ENCODE measurements around the gene PODNL1. TPM values are rescaled to one million over a fixed set of nuclear protein-coding genes. Genes with fewer than 3 reads are reported as not detected.

The PODNL1 gene
- total RNA-seq, 1 donor from 2014 or later = not detected

DNA sequence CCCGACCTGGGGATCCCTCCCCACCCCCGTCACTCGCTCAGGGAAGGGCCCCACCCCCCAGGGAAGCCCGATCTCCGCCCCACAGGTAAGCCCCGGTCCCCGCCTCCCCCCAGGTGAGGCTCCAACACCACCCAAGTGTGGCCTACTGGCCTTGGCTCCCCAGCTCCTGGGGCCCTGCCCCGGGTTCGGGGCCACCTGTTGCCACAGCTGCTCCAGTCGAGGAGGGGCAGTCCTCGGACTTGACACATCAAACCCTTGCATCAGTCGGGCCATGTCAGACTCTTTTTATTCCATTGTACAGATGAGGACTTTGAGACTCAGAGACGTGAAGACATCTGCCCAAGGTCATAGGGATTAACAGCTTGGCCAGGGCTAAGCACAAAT, 31.7 kb downstream of the PODNL1 start:
- Mint-ChIP-seq H3K4me3 (peak overlapping the region; percentile 86), H3K36me3 (ENCODE audit: low read depth) (peaks cover 10% of the 10 kb centered on the region), H3K4me1 (ENCODE audit: low read depth) (peaks cover 11% of the 10 kb centered on the region), H3K27me3 (ENCODE audit: insufficient read depth) (no peaks in the 10 kb centered on the region), H3K9me3 (no peaks in the 10 kb centered on the region), H3K27ac (peak overlapping the region; percentile 83)
- DNase-seq (ENCODE audit: low spot score) = peak; percentile 17
- intact Hi-C loops (cut with micrococcal nuclease) = loop anchor here (1.0 kb wide), 6 partner anchors 15 to 126 kb away; partner anchors contain the start of genes DCAF15 and RFX1

DNA sequence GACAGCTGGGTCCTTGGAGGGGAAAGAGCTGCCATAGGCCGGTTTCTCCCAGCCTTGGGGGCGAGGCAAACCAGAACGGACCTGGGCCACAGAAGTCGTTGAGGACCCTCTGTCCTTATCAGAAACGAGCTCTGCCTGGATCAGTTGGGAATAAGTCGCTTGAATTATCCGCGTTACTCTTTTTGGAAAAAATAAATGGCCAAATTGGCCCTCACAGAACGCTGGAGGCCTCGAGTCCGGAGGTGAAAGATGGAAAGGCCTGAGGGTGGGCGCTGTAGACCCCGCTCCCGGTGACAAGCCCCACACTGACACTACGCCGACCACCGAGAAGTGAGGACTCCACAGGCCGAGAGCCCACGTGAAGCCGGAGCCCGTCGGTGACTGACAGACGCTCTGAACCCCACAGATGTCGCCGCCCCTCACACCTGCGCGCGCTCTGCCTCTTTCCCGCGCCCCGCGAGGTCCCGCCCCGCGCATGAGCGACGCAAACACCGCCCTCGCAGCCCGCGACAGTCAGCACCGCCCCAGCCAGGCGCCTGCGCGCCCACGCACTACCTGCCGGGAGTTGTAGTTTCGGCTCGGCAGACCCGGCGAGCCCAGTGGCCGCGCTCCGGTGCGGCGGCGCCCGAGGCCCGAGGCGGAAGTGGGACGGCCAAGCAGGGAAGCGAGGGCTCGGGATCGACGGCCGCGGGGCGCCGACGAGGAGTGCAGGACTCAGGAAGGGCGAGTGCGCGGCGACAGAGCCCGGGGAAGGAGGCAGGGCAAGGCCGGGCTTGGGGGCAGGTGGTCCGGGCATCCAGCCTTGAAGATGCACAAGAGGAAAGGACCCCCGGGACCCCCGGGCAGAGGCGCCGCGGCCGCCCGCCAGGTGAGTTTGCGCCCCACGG, 32.3 kb downstream of the PODNL1 start, which contains the start of the genes BRME1 and CC2D1A:
TSS of gene BRME1 (minus strand) at position 484 of the 887 bp plus-strand sequence. CDS start 1,225 bp downstream, outside the sequence.
TSS of gene CC2D1A (plus strand) at position 568 of the 887 bp plus-strand sequence. CDS start at position 809, 241 bp downstream.
- H3K4me1 Mint-ChIP-seq (ENCODE audit: low read depth) = peaks cover 11% of the 10 kb centered on the region
- intact Hi-C loops (cut with micrococcal nuclease) = loop anchor here (1.0 kb wide), 6 partner anchors 15 to 126 kb away; partner anchors contain the start of genes DCAF15 and RFX1
- H3K27me3 Mint-ChIP-seq (ENCODE audit: insufficient read depth) = no peaks in the 10 kb centered on the region
- H3K27ac Mint-ChIP-seq = peak within 1 kb of the TSS; percentile 91
- peak; percentile 93 for DNase-seq (ENCODE audit: low spot score)
- H3K4me3 Mint-ChIP-seq = peak within 1 kb of the TSS; percentile 86
- H3K36me3 Mint-ChIP-seq (ENCODE audit: low read depth) = peaks cover 9% of the 10 kb centered on the region
- H3K9me3 Mint-ChIP-seq = no peaks in the 10 kb centered on the region

GRCh38 chr19:13902993-13903555, 35.1 kb downstream of the PODNL1 start:
- no peaks in the 10 kb centered on the region for H3K9me3 Mint-ChIP-seq
- H3K27ac Mint-ChIP-seq = no peak overlapping the region
- intact Hi-C loops (cut with micrococcal nuclease) = no loop called here
- peaks cover 11% of the 10 kb centered on the region for H3K4me1 Mint-ChIP-seq (ENCODE audit: low read depth)
- peaks cover 2% of the 10 kb centered on the region for H3K27me3 Mint-ChIP-seq (ENCODE audit: insufficient read depth)
- peak overlapping the region; percentile 2 for H3K4me3 Mint-ChIP-seq
- H3K36me3 Mint-ChIP-seq (ENCODE audit: low read depth) = no peaks in the 10 kb centered on the region
- DNase-seq (ENCODE audit: low spot score) = peak; percentile 17

DNA sequence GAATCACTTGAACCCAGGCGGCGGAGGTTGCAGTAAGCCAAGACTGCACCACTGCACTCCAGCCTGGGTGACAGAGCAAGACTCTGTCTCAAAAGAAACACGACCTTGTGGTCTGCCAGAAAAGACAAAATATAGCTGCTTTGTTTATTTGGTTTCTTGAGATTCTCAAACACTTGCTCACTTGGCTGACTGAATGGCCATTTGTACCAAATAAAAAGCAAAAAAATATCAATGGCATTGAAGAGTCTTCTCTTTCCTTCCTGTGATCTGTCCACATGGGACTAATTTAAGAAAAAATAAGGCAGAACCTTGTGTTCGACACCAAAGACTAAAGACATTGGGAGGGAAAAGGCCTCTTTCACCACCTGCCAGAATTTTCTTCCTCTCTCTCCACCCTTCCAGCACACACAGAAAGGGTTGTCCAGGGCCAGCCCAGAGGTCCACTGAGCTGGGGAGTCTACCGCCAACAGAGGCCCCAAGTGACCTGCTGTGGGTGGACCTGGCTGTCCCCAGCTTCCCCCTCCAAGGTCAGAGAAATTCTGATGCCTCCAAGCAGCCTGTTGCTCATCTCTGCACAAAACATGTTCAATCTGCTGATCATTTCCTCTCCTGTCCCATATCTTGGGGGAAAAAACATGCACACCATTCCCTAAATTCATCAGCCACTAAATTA, 38.2 kb downstream of the PODNL1 start:
- Mint-ChIP-seq H3K9me3 (no peaks in the 10 kb centered on the region), H3K27ac (peak overlapping the region; percentile 61), H3K4me1 (ENCODE audit: low read depth) (no peaks in the 10 kb centered on the region), H3K27me3 (ENCODE audit: insufficient read depth) (peaks cover 2% of the 10 kb centered on the region), H3K4me3 (no peak overlapping the region), H3K36me3 (ENCODE audit: low read depth) (no peaks in the 10 kb centered on the region)
- DNase-seq (ENCODE audit: low spot score) = no peak
- intact Hi-C loops (cut with micrococcal nuclease) = no loop called here

DNA sequence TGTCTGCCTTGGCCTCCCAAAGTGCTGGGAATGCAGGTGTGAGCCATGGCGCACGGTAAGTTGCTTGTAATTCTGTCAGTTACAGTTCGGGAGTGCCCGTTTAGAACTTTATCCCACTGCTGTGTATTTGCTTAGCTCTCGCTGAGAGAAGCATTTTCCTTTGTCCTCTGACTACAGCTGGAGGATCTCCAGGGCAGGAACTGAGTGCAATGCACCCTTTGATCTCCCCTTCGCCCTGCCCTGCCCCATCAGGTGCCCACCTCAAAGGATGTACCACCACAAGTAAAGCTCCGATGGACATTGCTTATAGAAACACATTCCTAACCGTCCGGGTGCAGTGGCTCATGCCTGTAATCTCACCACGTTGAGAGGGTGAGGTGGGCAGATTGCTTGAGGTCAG, 38.8 kb downstream of the PODNL1 start:
- intact Hi-C loops (cut with micrococcal nuclease) = no loop called here
- no peak for DNase-seq (ENCODE audit: low spot score)
- Mint-ChIP-seq H3K27me3 (ENCODE audit: insufficient read depth) (peaks cover 2% of the 10 kb centered on the region), H3K36me3 (ENCODE audit: low read depth) (no peaks in the 10 kb centered on the region), H3K4me1 (ENCODE audit: low read depth) (no peaks in the 10 kb centered on the region), H3K4me3 (no peak overlapping the region), H3K9me3 (no peaks in the 10 kb centered on the region), H3K27ac (no peak overlapping the region)

GRCh38 chr19:13896227-13896626, 42.0 kb downstream of the PODNL1 start:
- no peaks in the 10 kb centered on the region for H3K4me1 Mint-ChIP-seq (ENCODE audit: low read depth)
- H3K4me3 Mint-ChIP-seq = no peak overlapping the region
- intact Hi-C loops (cut with micrococcal nuclease) = no loop called here
- H3K36me3 Mint-ChIP-seq (ENCODE audit: low read depth) = no peaks in the 10 kb centered on the region
- no peak overlapping the region for H3K27ac Mint-ChIP-seq
- H3K9me3 Mint-ChIP-seq = no peaks in the 10 kb centered on the region
- DNase-seq (ENCODE audit: low spot score) = no peak
- peaks cover 2% of the 10 kb centered on the region for H3K27me3 Mint-ChIP-seq (ENCODE audit: insufficient read depth)

DNA sequence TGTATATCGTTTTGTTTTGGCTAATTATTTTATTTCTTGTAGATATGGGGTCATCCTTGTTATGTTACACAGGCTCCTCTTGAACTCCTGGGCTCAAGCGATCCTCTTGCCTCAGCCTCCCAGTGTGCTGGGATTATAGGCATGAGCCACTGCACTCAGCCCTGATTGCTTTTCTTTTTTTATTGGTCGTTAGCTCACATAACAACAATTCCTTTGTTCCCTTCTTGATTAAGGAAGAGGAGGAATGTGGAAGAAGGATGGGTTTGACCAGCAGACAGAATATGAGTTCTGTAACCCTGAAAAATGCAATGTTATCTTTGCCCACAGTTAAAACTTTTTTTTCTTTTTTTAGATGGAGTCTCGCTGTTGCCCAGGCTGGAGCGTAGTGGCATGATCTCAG, 43.7 kb downstream of the PODNL1 start:
- H3K4me3 Mint-ChIP-seq = no peak overlapping the region
- no peaks in the 10 kb centered on the region for H3K9me3 Mint-ChIP-seq
- no peaks in the 10 kb centered on the region for H3K4me1 Mint-ChIP-seq (ENCODE audit: low read depth)
- intact Hi-C loops (cut with micrococcal nuclease) = no loop called here
- H3K36me3 Mint-ChIP-seq (ENCODE audit: low read depth) = no peaks in the 10 kb centered on the region
- H3K27me3 Mint-ChIP-seq (ENCODE audit: insufficient read depth) = no peaks in the 10 kb centered on the region
- H3K27ac Mint-ChIP-seq = no peak overlapping the region
- DNase-seq (ENCODE audit: low spot score) = no peak

GRCh38 chr19:13892870-13893269, 45.3 kb downstream of the PODNL1 start:
- intact Hi-C loops (cut with micrococcal nuclease) = no loop called here
- no peak for DNase-seq (ENCODE audit: low spot score)
- no peak overlapping the region for H3K27ac Mint-ChIP-seq
- H3K4me3 Mint-ChIP-seq = no peak overlapping the region
- no peaks in the 10 kb centered on the region for H3K27me3 Mint-ChIP-seq (ENCODE audit: insufficient read depth)
- no peaks in the 10 kb centered on the region for H3K4me1 Mint-ChIP-seq (ENCODE audit: low read depth)
- no peaks in the 10 kb centered on the region for H3K9me3 Mint-ChIP-seq
- no peaks in the 10 kb centered on the region for H3K36me3 Mint-ChIP-seq (ENCODE audit: low read depth)

DNA sequence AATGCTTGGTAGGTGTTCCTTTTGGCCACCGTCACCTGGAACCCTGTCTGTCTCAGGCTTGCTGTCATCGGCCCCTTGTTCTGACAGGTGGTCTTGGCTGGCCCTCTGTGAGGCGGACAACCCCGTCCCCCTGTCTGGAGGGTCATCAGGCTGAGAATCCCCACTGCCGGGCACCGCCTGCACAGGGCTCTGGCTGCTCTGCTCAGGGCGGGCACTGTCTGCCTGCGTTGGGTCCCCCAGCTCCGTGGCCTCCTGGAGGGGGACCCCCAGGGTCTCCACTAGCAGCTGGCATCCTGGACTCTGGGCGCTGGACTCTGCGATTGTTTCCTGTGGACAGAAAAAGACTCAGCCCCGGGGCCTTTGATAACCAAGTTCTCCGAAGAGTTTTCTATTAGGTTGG, 48.1 kb downstream of the PODNL1 start:
- intact Hi-C loops (cut with micrococcal nuclease) = no loop called here
- H3K27me3 Mint-ChIP-seq (ENCODE audit: insufficient read depth) = no peaks in the 10 kb centered on the region
- no peak for DNase-seq (ENCODE audit: low spot score)
- no peaks in the 10 kb centered on the region for H3K36me3 Mint-ChIP-seq (ENCODE audit: low read depth)
- H3K4me3 Mint-ChIP-seq = no peak overlapping the region
- no peak overlapping the region for H3K27ac Mint-ChIP-seq
- no peaks in the 10 kb centered on the region for H3K4me1 Mint-ChIP-seq (ENCODE audit: low read depth)
- no peaks in the 10 kb centered on the region for H3K9me3 Mint-ChIP-seq

DNA sequence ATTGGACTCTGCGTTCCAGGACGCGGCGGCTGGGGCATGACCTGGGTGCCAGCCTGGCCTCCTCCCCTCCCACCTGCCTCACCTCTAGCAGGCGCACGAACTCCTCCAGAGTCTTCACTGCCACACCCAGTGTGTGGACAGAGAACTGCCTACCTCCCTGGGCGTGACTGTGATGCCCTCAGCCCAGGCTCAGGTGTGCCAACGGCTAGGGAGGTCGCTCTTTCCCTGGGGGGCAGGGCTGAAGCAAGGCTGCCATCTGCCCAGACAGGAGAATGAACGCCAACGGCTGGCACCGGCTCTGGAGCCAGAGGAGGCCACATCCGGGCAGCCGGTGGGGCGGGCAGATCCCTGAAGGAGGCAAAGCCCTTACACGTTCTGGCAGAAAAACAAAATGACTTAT, 49.9 kb downstream of the PODNL1 start:
- DNase-seq (ENCODE audit: low spot score) = no peak
- H3K9me3 Mint-ChIP-seq = no peaks in the 10 kb centered on the region
- intact Hi-C loops (cut with micrococcal nuclease) = loop anchor here (10.0 kb wide), 2 partner anchors 307 to 457 kb away; no protein-coding TSS in a partner anchor
- peaks cover 4% of the 10 kb centered on the region for H3K27me3 Mint-ChIP-seq (ENCODE audit: insufficient read depth)
- H3K4me1 Mint-ChIP-seq (ENCODE audit: low read depth) = no peaks in the 10 kb centered on the region
- no peak overlapping the region for H3K4me3 Mint-ChIP-seq
- H3K27ac Mint-ChIP-seq = no peak overlapping the region
- H3K36me3 Mint-ChIP-seq (ENCODE audit: low read depth) = no peaks in the 10 kb centered on the region

DNA sequence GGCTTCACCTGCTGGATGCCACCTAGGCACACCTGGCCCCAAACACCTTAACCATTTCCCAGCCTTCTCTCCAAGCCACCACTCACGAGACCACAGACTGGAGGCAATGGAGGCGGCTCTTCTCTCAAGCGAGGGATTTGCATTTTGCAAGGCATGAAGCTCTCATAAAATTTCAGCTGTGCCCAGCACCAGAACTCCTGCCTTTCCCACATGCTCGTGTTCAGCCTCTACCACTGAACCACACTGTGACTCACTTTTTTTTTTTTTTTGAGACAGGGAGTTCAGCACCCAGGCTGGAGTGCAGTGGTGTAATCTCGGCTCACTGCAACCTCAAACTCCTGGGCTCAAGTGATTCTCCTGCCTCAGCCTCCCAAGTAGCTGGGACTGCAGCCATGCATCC, 50.7 kb downstream of the PODNL1 start:
- Mint-ChIP-seq H3K36me3 (ENCODE audit: low read depth) (no peaks in the 10 kb centered on the region), H3K9me3 (no peaks in the 10 kb centered on the region), H3K27me3 (ENCODE audit: insufficient read depth) (peaks cover 4% of the 10 kb centered on the region), H3K27ac (no peak overlapping the region), H3K4me3 (no peak overlapping the region), H3K4me1 (ENCODE audit: low read depth) (peaks cover 4% of the 10 kb centered on the region)
- intact Hi-C loops (cut with micrococcal nuclease) = loop anchor here (10.0 kb wide), 2 partner anchors 307 to 457 kb away; no protein-coding TSS in a partner anchor
- DNase-seq (ENCODE audit: low spot score) = no peak

GRCh38 chr19:13887018-13887436, 51.2 kb downstream of the PODNL1 start:
- intact Hi-C loops (cut with micrococcal nuclease) = loop anchor here (10.0 kb wide), 2 partner anchors 308 to 458 kb away; no protein-coding TSS in a partner anchor
- Mint-ChIP-seq H3K9me3 (no peaks in the 10 kb centered on the region), H3K4me3 (no peak overlapping the region), H3K27me3 (ENCODE audit: insufficient read depth) (peaks cover 4% of the 10 kb centered on the region), H3K36me3 (ENCODE audit: low read depth) (no peaks in the 10 kb centered on the region), H3K4me1 (ENCODE audit: low read depth) (peaks cover 9% of the 10 kb centered on the region), H3K27ac (no peak overlapping the region)
- DNase-seq (ENCODE audit: low spot score) = no peak
